Stimulated activated CD8-positive, alpha-beta memory T cell treated with anti-CD3 and anti-CD28 coated beads, Interleukin-15, amount 100 ng/mL, for 4 hours (primary cell): ENCODE data around the gene SGCE.
A peak's percentile ranks its signal among the peaks of the same experiment; 100 is the strongest.

Source experiments
- DNase-seq, 2 donors: peaks; one replicate each; pipeline ENCODE4 v3.0.0-alpha.2; 2020; ENCODE audit warnings: low read depth in 2 of 2

Gene SGCE

DNA sequence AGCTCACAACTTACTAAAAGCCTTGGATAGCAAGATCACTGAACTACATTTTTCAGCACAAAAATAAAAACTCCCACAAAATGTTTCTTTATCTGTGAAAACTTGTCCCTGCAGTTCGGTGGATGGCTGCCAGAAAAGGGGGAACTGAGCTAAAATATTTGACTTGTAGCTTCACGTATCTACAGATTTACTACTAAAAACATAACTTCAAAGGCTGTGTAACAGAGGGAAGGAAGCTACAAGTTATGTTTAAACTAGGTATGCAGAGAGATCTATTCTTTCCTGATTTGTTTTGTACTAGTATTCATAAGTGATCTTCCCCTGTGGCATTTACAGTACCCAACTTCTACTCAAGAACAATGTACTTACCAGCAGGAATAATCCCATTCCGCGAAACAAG, 25.1 kb downstream of the SGCE start:
- DNase-seq = no peak

DNA sequence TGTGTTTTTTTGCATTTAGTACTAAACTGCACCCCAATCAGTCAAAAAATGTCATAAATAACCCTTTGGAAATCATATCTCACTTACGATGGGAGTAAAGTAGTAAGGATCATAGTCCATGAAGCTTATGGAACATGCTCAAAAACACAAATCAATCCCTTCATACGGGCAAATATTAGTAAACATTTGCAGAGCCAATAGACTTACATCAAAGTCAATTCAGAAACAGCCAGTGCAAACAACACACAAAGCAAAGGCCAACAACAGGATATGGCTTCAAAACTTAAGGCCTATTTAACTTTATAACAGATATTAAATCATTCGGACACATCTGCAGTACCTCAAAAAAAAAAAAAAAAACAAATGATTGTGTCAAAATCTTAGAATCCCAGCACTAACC, 32.1 kb downstream of the SGCE start:
- DNase-seq = no peak

DNA sequence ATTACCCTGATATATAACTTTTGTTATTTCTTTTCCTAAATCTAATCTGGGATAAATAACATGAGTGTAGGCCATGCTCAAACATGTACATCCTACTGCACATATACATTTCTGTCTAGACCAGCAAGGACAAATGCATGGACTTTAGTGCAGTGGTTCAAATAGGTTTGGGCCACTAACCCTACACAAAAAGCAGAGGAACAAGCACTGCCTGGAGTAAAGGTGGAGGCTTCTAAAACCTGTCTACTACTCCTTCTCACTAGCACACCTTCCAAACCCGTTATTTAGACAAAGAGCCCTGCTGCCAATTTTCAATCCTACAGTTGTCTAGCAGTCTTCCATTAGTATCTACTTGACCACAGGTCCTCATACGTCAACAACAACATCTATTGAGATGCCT, 34.8 kb downstream of the SGCE start:
- no peak for DNase-seq

DNA sequence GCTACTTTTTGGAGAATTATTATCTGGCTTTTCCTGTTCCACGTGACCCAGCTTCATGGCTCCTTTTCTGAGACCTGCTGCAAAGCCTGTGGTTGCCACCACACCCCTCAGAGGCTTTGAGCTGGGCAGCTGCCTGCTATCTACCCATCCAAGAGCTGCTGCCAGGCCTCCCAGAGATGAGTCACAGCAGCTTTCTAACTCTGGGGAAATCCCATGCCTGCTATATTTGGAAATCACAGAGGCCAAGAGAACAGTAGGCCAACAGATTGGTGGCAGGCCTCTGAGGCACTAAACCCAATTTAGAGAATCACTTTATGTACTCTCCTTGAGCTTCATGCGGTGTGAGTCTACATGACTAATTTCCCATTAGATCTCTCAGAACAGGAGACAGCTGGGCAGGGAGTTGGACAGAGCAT, 35.2 kb downstream of the SGCE start:
- peak in 1 of 2 donors; percentile 2 for DNase-seq

DNA sequence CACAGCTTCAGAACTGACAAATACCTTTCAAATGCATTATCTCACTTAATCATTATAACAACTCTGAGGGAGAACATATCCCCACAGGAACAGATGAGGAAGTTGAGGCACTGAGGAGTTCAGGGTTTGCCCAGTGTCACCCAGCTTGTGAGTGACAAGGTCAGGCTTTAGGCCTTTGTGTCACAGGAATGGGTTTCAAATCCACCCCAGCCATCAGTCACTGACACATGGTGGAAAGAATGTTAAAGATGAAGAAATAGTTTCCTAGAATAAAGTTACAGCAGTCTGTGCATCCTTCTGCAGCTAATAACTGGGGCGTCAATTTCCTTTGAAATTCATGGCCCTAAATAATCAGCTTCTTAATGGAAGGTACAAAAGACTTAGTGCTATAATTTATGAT, 37.8 kb downstream of the SGCE start:
- DNase-seq = no peak

DNA sequence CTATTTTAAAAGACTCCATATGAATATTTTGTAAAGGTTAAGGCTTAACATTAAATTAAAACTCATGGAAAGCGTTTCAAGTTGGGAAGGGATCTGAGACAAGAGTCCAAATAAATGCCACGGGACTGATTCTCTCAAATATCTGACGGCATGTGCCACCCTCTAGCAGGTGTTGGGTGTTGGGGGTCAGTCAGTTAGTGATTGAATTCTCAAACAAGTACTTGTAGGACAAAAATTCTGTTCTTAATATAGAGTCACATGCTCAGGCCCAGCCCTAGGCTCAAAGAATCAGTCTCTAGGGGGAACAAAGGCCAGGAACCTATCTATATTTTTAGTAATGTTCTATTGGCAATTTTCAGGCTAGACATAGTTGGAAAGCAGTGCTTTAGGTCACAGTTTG, 39.1 kb downstream of the SGCE start:
- DNase-seq = no peak

DNA sequence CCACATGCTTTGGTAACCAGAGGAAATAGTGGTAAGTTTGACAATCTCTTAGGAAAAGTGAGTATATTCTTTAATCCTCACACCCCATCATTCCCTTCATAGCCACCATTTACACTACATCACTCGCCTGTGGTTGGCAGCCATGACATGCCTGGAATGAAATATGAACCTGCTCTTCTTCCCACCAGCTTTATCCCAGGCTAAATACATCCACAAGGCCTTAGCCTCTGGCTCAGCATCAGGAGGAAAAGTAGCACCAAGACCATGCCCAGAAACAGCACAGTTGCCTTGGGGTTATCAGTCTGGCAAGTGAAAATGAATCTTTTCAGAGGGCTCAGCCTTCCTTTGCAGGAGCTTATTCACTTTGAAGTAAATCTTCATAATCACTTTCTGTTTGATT, 40.3 kb downstream of the SGCE start:
- DNase-seq = no peak

DNA sequence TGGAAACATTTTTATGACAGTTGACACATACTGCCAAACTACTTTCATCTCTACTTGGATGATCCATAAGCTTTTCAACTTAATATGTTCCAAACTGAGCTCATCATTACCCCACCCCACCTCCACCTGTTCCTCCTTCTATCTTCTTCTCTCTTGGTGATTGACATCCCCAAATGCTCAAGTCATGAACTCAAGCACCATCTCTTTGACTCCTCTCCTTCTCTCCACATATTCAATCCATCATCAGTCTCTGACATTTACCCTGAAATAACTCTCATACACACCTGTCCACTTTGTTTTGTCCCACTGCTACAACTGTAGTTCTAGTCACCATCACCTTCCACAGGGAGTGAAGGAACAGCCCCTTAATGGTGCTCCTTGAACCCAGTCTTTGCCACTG, 43.3 kb downstream of the SGCE start:
- no peak for DNase-seq

DNA sequence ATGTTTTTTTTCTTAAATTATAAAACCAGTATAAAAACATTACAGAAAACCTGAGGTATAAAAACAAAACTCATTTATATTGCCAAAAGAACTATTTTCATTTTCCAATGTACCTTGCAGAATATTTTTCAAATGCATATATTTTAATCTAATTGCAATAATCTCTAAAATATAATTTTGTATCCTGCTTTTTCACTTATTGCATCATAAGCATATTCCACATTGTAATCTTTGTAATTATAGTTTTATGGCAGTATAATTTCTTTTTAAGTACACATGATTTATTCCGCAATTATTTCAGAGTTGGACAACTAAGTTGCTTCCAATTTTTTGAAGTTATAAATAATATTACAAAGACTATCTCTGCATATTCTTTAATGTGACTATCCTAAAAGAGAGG, 43.7 kb downstream of the SGCE start:
- no peak for DNase-seq

DNA sequence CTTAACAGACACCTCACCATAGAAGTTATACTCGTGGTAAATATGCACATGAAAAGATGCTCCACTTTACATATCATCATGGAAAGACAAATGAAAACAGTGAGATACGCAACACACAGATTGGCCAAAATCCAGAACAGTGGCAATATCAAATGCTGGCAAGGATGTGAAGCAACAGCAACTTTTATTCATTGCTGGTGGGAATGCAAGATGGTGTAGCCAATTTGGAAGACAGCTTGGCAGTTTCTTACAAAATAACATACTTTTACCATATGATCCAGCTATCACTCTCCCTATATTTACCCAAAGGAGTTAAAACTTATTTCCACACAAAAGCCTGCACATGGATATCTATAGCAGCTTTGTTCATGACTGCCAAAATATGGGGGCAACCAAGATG, 46.4 kb downstream of the SGCE start:
- no peak for DNase-seq

DNA sequence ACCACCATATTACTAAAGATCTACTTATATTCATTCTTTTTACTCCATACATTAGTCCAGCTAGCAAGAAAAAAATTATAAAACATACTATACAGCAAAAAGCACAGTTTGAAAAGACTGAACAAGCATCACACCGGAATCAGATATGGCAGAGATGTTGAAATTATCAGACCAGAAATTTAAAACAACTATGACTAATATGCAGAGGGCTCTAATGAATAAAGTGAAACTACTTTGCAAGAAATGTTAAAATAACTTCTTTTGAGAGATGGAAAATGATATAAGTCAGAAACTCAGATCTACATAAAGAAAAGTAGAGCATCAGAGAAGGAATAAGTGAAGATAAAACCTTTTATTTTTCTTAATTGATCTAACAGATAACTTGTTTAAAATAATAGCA, 50.9 kb downstream of the SGCE start:
- no peak for DNase-seq

DNA sequence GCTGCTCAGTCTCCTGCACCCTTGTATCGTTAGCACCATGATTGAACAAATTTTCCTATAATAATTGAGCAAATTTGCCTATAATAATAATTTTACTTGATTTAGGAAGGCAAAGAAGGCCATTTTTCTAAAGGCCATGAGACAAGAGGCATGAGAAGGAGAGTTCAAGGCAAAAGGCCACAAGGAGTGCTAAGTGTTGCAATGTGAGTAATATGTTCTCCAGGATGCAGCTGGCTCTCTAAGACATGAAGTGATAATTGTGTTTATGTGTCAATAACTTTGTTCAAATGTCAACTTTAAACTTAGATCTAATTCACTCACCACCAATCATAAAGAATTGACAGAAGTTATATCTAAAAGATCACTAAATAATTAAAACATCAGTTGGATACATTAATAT, 53.8 kb downstream of the SGCE start:
- no peak for DNase-seq

DNA sequence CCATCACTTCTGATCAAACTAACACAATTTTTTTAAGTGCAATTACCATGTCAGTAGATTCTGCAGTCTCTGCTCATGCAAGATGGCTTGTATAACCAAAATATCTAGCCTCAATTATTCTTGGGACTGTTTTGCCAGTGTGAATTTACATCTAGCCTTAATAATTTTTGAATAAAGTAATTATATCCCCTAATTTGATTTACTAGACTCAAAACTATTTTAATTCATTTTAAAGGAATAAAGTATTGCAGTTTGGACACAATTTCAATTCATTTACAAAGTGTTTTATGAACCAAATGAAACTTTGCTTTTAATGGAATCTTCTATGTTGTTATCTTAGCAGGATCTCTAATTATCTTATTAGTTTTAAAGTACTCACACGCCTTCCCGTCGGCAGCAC, 55.7 kb downstream of the SGCE start:
- DNase-seq = no peak

DNA sequence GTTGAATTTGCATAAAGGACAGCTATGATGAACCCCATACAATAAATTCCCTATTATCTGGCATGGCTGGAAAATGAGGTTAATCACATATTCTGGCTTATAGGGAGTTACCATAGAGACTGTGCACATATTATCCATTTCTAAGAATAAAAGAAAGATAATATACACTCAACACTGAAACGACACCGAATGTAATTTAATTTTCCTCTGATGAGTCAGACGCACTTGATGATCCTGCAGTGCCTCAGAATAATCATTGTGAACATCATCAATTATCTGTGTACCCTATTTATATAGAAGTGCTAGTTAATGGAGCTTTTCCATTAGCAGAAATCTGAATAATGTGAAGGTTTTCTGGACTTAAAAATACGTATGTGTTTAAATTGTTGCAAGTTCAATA, 60.2 kb downstream of the SGCE start:
- DNase-seq = no peak

DNA sequence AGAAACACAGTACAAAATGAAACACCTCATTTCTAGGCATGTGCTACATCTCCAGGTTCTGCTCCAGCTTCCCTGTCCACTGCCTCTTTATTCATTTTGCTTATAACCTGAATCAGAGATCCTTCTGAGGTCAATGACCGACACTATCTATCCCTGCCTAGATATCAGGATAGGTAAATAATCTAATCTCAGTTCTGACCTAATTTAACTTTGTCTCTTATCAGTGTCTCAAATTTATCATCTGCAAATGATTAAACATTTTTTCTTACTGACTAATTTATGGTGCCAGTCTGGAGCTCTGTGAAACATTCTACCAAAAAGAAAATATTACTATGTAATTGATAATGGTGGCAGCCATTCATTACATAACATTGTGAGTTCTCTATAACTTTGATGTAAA, 61.1 kb downstream of the SGCE start:
- DNase-seq = no peak

DNA sequence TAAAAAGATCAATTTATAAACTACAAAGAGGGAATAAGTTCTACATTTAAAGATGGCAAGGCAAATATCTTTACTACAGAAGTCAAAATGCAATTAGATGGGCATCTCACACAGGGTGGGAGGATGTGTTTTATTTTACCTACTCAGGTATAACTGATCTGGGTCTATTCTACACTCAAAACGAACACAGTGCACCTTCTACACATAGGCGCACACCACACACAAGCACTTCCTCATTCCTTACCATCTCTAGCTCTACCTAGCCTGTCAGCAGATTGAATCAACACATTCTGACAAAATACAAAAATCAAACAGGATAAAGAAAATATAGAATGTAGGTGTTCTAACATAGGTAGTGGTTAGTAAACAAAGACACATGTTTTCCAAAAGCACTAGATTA, 64.8 kb downstream of the SGCE start:
- no peak for DNase-seq

DNA sequence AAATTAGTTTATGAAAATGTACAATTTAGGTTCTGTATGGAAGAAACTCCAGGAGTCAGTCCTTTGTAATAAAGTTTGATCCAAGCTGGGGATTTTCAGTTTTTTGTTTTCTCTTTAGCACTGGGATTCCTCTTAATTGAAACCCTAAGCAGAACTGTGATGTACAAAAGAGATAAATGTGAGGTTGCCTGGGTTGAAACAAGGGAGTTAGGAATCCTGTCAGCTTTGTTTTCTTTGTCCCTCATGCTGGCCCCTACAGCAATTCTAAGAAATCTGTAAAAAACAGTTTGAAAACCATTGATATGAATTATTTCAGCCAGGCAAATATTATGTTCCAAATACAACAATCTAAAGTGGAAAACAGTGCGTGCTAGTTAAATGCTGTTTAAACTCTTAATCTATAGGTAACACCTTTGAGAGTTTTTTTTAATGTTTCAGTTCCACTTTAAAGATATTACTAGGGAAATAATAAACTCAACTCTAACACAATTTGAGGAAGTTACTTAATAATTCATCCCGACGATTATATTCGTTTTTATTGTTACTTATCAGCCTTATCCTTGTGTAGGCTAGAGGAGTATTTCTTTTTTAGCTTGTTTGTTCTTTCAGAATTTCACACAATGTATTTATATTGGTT, 65.3 kb downstream of the SGCE start:
- DNase-seq = no peak

DNA sequence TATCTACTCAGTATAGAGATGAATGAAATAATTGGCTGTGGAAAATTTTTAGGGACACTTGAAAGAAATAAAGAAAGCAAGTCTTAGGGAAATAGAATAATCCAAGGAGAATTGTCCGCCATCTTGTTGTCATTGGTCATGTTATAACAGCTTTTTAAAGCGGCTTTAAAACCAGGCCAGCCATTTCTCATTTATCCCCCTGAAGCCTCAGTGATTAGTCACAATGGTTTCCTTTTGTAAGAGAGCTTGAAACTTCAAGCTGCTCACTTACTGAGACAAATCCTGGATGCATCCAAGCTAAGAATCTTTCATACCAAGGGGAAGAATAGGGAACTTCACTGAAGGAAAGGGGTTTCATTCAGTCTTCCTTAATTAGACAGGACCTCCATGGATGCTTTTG, 67.9 kb downstream of the SGCE start:
- DNase-seq = no peak

DNA sequence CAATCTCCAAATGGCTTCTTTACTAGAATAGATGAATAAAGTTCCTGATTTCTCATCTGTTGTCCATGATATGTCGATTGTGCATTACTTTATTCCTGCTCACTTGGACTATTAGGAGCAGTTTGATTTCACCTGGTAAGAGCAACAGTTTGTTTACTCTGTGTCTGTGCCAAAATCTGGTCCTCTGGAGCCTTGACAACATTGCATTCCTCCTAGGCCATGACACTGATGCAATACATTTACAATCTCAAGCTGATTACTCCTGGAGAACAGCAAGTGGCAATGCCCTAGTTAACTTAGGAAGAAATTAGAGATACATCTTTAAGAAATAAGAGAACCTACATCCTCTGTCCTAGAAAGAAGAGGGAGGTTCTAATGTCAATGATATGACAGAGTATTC, 71.8 kb downstream of the SGCE start:
- no peak for DNase-seq

DNA sequence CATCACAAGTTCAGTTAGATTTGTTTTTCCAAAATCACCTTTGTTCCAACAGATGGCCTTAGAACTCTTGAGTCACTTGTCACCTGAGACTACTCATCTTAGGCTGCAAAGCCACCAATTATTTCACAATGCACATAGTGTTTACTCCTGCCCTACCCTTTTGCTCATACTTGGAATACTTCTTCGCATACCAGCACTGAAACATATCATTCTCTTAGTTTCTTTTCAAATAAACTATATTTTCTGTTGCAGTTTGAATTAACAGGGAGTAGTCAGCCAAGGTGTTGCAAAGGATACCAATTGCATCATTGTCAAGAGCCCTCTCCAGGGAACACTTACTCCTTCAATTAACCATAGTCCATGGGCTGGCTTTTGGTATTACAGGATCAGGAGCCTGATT, 75.3 kb downstream of the SGCE start:
- no peak for DNase-seq

DNA sequence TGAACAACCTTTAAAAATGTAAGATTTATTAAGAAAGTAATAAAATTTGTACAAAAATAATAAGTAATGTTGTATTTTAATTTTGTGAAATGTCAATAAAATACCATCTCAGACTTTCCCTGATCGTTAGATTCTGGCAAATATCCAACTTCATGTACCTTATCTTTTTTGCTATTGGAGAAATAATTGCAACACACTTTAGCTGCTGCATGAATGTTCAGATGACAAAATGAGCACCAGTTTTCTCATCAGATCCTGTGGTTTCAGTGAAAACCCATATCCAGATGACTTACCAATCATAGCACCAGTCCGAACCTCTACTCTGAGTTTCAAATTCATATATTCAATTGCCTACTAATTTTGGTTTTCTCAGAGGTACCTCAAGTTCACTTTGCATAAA, 76.5 kb downstream of the SGCE start:
- DNase-seq = no peak

DNA sequence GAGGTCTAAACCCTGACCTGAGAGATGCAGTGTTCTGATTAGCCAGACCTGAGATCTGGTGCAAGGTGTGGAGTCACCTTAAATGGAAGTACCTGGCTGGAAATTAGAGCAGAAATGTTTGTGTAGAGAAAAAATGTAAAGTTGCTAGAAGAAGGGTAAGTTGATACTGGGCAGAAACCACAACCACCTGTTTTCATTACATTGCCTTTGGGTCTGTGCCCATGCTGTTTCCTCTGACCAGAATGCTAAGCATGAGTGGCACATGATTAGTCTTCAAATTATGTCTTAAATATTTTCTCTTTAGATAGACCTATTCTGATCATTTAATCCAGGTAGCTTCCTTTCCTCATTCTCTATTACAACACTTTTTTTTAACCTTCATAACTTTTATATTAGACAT, 77.3 kb downstream of the SGCE start:
- DNase-seq = no peak

DNA sequence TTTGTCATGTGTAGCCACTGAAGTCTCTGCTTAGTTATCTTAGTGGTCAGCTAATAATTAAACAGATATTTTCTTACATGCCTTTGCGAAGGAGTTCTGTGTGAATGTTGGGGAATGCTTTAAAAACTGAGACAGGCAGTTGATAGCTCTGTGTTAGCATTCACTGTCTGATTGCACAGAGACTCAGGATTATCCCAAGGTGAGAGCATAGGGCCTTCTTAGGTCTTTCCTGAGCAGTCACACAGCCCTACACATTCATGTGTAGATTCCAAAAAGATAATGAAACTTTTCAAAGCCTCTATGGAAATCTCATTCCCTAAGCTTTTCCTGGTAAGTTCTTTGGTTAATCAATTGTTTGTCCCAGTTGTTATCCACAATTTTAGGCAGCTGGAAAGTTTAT, 78.6 kb downstream of the SGCE start:
- DNase-seq = no peak

DNA sequence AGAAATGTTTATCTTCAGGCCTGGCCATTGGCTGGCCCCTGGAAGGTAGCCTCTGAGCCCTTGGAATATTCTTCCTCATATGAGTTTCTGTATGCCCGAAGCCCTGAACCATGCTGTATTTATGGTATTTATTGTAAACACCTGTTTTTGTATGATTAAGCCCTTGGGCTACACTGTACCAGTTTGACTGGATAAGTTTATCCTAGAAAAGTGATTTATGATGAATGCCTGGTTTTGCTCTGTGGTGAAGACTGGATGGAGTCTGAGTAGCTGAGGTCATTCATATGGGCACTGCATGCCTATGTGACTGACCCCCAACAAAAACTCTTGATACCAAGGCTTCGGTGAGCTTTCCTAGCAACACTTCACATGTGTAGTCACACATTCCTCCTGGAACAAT, 79.6 kb downstream of the SGCE start:
- DNase-seq = no peak

DNA sequence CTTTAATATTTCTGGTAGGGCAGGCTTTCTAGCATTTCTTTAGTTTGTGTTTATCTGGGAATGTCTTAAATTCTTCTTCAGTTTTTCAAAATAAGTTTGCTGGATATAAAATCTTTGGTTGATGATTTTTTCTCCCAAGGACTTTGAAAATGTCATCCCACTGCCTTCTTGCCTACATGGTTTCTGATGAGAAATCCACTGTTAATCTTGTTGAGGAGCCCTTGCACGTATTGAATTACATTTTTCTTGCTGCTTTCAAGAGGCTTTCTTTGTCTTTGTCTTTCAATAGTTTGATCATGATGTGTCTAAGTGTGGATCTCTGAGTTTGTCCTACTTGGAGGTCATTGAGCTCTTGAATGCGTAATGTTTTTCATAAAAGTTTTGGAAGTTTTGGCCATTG, 80.3 kb downstream of the SGCE start:
- DNase-seq = no peak
